Effector CD8-positive, alpha-beta T cell (primary cell): ENCODE data around the gene CCDC57.

Source experiments
- DNase-seq: peaks from one replicate; lab custom pipeline; 2025; lab: John Stamatoyannopoulos, UW

CCDC57 gene

GRCh38 chr17:82092995-82093751, 119.5 kb downstream of the CCDC57 start:
- DNase-seq: no peak

GRCh38 chr17:82092628-82092994, 120.0 kb downstream of the CCDC57 start:
- no peak for DNase-seq

GRCh38 chr17:82092094-82092586, 120.5 kb downstream of the CCDC57 start:
- no peak for DNase-seq

GRCh38 chr17:82091264-82092066, 121.2 kb downstream of the CCDC57 start:
- no peak for DNase-seq

GRCh38 chr17:82090549-82091263, 121.9 kb downstream of the CCDC57 start:
- DNase-seq: no peak

GRCh38 chr17:82089723-82090548, 122.7 kb downstream of the CCDC57 start:
- DNase-seq: no peak

- DNase-seq: no peak
Measured at GRCh38 chr17:82088838-82089722, 123.6 kb downstream of the CCDC57 start.

- no peak for DNase-seq
Measured at GRCh38 chr17:82087961-82088837, 124.4 kb downstream of the CCDC57 start.

GRCh38 chr17:82086941-82087906, 125.4 kb downstream of the CCDC57 start:
- no peak for DNase-seq

- no peak for DNase-seq
Measured at GRCh38 chr17:82085931-82086764, 126.5 kb downstream of the CCDC57 start.

GRCh38 chr17:82085031-82085861, 127.4 kb downstream of the CCDC57 start:
- no peak for DNase-seq

- DNase-seq: no peak
Measured at GRCh38 chr17:82084373-82085030, 128.1 kb downstream of the CCDC57 start.

- DNase-seq: no peak
Measured at GRCh38 chr17:82083533-82084359, 128.9 kb downstream of the CCDC57 start.

- no peak for DNase-seq
Measured at GRCh38 chr17:82083009-82083408, 129.6 kb downstream of the CCDC57 start.

- DNase-seq: no peak
Measured at GRCh38 chr17:82082456-82082855, 130.2 kb downstream of the CCDC57 start.
